HG02885 (cell line): ENCODE results near the gene TLR10.

Experiments used
- ATAC-seq: cut with Tn5 transposase; IDR thresholded peaks from one replicate; pipeline ENCODE4 v1.9.1; 2021; ENCODE audit warnings: mild to moderate bottlenecking; ENCODE audit not compliant: unreplicated experiment, poor library complexity

The TLR10 gene

DNA sequence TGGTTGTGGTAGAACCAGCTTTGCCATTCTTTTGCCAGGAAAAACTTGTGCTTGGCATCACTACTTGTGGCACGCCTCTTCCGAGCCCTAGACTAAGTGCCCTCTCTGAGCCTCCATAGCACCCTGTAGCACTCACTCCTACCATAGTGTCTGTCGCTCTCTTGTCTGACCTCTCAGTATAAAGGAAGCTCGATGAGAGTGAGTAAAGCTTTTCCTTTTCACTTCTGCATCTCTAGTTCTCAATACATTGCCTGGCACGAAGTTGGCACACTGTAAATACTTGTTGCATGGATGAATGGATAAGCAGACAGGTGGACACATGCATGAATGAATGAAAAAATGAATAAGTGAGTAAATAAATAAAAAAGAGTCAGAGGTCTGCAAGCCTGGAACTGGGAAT, 48.3 kb downstream of the TLR10 start:
- no peak for ATAC-seq

GRCh38 chr4:38733663-38734062, 49.1 kb downstream of the TLR10 start:
- ATAC-seq: no peak

GRCh38 chr4:38730830-38731646, 51.8 kb downstream of the TLR10 start:
- peak; percentile 96 for ATAC-seq

- ATAC-seq: no peak
These were observed 52.3 kb downstream of the TLR10 start for GRCh38 chr4:38730493-38730829.

GRCh38 chr4:38728631-38729141, 54.1 kb downstream of the TLR10 start:
- no peak for ATAC-seq

DNA sequence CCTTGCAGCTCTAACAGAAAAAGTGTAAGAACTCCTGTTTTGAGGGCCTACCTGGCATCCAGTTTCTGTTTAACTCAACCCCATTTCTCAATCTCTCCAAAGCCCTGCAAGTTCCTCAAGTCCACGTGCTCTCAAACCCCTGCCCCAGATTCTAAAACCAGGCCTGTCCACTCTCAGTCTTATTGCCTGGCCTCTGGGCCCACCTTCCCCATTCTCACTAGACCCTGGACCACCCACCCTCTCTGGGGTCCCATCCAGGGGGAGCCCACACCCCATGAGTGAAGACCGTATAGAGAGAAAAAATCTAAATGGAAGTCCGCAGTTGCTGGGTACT, 58.3 kb downstream of the TLR10 start:
- no peak for ATAC-seq

- ATAC-seq: no peak
These were observed 58.9 kb downstream of the TLR10 start for GRCh38 chr4:38723726-38724474.

GRCh38 chr4:38723114-38723513, 59.7 kb downstream of the TLR10 start:
- no peak for ATAC-seq
